LoVo (cell line): ENCODE data around the gene PAQR8.

Source experiments
- DNase-seq: peaks from one replicate; pipeline ENCODE4 v3.0.0-alpha.2; 2016; ENCODE audit warnings: low spot score

Gene PAQR8

DNA sequence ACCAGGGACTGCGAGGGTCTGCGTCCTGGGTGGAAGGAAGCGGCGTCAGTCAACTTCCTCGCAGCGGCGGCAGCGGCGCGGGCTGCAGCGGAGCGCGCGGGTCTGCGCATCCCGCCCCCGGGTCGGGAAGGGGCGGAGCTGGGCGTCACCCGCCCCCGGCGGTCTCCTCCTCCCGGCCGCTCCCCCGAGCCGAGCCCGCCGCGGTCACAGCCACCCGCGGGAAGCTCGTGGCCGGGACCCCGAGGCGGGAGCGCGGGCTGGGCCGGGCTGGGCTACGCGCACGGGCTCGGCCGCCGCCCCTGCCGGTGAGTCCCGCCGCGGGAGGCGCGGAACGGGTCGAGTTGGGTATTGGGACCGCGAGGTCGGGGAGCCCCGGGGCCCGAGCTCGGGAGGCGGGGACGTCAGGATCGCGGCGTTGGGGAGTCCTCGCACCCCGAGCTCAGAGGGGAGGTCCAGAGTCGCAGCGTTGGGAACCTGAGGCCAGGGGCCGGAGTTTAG, at the start of gene PAQR8:
PAQR8 (plus strand) TSS at position 207 of the 498 bp plus-strand sequence. CDS start 41,063 bp downstream, outside the sequence.
- peak; percentile 80 for DNase-seq

DNA sequence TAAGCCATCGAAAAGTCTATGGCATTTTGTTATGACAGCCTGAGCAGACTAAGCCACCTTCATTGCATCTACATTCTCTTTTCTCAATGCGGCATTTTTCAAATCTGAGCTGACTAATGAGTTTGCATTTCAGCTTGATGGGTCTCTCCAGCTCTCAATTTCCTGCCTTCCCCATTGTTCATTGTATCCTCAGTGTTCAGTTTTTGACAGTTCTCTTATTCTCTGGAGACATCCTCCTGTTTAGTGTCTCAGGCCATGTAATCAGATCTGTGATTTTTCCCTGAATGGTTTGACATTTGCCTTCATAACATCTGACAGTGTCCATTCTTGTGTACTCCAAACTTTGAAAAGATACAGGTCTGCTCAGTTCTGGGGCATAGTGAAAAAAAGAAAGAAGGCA, 49.5 kb upstream of the PAQR8 start:
- no peak for DNase-seq

GRCh38 chr6:52314752-52315151, 47.2 kb upstream of the PAQR8 start:
- no peak for DNase-seq

DNA sequence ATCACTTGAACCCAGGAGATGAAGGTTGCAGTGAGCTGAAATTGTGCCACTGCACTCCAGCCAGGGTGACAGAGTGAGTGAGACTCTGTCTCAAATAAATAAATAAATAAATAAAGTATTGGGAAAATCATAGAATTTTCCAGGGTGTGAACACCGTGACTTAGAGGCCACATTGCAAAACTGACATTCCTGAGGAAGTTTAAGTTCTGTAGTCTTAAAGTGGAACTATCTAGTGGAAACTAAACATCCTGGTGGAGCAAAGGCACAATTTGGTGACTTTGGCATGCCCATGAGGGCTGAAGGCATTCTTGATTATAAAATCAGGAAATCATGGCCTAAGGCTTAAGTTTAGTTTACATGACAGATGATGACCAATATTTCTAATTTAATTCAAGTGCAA, 44.7 kb upstream of the PAQR8 start:
- DNase-seq = no peak

DNA sequence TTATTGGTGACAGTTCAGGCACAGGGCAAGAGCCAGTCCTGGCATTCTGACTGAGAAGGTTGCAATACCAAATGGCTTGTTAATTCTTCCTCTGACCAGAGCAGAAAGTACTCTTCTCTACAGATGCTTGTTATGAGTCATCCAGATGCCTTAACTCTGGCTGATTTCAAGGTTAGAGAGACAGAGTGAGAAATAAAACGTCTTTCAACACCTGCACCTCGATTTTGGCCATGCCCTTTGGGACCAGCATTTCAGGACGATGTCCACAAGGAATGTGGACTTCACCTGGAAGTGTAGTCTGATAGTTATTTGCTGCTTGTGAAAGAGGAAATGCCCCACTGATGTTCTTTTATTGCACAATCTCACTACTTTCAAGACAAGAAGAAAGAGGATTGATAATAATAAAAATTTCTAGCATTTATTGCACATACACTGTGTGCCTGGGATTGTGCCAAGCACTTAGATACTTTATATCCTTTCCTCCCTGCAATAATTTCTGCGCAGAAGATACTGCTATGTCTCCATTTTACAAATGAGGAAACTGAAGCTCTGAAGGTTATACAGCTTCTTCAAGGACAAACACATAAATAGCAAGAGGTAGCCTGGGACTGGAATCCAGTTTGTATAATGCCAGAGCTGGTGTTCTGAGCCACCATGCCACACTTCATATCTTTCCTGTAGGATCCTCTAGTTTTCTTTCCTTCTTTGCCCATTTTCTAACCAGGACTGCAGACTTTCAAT, 43.9 kb upstream of the PAQR8 start:
- peak; percentile 39 for DNase-seq

GRCh38 chr6:52324189-52324588, 37.8 kb upstream of the PAQR8 start:
- DNase-seq = no peak

GRCh38 chr6:52325695-52326471, 36.1 kb upstream of the PAQR8 start:
- no peak for DNase-seq

GRCh38 chr6:52326540-52327364, 35.2 kb upstream of the PAQR8 start:
- DNase-seq = no peak

- peak; percentile 65 for DNase-seq
These were observed 33.7 kb upstream of the PAQR8 start for GRCh38 chr6:52328303-52328662.

- DNase-seq = no peak
These were observed 33.2 kb upstream of the PAQR8 start for GRCh38 chr6:52328729-52329128.

DNA sequence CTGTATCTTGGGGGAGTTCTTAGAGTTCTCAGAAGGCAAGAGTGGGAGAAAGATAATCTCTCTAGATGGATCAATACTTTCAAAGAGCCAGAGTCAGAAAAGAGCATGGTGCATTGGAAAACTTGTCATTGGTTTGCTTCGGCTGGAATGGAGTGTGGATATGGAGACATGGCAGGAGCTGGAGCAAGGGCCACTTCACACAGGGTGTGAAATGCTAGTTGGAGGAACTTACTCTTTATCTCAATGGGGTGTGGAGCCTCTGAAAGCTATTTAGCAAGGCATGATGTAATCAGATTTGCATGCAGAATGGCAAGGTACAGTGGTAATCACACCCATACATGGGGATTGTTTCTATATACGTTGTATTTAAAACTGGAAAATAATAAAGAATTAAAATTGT, 31.5 kb upstream of the PAQR8 start:
- DNase-seq = peak; percentile 52

DNA sequence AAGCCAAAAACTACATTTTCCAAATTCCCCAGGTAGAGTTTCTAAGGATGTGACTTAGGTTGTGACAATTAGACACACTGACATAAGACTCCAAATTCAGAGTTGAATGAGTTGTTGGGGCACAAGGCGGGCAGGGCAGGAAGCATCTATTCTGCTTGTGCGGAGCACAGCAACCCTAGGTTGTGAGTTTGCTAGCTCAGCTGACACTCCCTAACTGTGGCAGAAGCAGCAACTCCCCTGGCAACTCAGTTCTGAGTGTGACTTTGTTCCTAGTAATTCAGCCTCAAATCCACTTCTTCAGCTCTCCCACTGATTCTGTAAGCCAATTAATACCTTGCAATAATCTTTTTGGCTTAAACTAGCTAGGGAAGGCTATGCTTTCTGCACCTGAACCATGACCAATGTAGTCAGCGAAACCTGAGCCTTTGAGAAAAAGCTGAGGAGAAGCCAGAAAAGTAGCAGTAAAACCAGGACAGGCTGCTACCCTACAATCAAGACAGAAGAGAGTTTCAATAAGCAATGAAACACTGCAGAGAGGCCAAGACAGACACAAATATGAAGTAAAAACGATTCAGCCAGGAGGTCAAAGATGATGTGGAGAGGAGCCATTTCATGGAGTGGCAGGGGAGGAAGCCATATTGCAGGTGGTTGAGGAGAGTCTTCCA, 30.0 kb upstream of the PAQR8 start:
- DNase-seq = no peak

- DNase-seq = no peak
These were observed 28.1 kb upstream of the PAQR8 start for GRCh38 chr6:52333840-52334200.

GRCh38 chr6:52335576-52335975, 26.4 kb upstream of the PAQR8 start:
- DNase-seq = no peak

GRCh38 chr6:52336919-52337561, 24.9 kb upstream of the PAQR8 start:
- no peak for DNase-seq

- no peak for DNase-seq
These were observed 24.2 kb upstream of the PAQR8 start for GRCh38 chr6:52337633-52338290.

DNA sequence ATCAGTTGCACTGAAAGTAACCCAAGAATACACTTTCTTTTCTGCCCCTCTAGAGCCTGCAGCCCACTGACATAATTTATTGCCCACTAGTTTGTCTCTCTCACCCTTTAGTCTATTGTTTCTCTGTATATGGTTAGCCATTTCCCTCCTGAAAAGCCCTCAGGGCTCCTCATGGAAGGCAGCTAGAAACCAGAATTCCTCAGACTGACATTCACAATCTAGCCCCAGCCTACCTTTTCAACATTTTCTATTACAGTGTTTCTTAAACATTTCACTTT, 21.4 kb upstream of the PAQR8 start:
- no peak for DNase-seq

DNA sequence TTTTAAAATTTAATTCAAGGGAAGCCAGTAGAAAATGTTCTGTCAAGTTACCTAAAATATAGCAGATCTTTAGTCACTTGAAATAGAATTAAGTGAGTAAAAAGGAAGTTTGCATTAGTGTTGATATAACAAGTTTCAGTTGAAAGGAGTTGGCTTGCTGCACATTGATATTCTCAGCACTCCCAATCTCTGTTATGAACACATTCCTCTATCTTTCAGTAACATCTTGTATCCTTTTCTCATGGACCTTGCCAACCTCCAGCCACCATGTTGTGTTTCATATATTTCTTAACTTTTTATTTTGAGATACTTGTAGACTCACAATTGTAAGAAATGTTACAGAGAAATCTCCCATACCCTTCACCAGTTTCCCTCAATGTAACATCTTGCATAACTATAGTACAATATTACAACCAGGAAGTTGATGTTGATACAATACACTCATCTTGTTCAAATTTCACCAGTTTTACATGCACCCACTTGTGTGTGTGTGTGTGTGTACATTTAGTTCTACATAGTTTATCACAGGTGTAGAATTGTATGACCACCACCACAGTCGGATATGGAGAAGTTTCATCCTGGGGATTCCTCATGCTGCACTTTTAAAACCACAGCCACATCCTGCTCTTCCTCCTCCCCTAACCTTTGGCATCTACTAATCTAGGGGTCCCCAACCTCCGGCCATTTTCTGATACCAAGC, 20.2 kb upstream of the PAQR8 start:
- no peak for DNase-seq

- no peak for DNase-seq
These were observed 16.6 kb upstream of the PAQR8 start for GRCh38 chr6:52345311-52345710.

- no peak for DNase-seq
These were observed 15.4 kb upstream of the PAQR8 start for GRCh38 chr6:52346503-52346902.

DNA sequence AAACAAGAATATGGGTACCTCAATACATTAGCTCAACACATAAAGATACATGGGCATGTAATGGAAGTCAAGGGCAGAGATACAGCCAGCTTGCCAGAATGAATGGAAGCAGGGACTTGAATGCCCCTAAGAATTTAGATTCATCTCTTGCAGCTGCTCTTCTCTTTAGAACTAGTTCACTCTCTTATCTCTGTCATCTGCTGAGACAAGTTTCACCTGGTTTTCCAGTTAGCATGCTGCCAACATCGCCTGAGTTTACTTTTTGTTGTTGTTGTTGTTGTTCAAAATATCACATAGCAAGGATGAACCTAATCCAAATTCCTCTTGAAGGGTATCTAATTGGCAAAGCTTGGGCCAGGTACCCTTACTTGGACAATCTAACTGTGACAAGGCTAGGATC, 14.1 kb upstream of the PAQR8 start:
- DNase-seq = no peak
